HEK293T (cell line): ENCODE data around the gene SERPINE2.

Experiments used
- FOXK2 ChIP-seq: fragments of 450-650 bp; IDR thresholded peaks from 2 replicates; pipeline ENCODE4 v1.6.1; 2016; ENCODE audit warnings: mild to moderate bottlenecking
- FOXM1 ChIP-seq: fragments of 450-650 bp; IDR thresholded peaks from 2 replicates; pipeline ENCODE4 v1.6.1; 2017; ENCODE audit warnings: mild to moderate bottlenecking, borderline replicate concordance
- SP1 ChIP-seq: fragments of 450-650 bp; IDR thresholded peaks from 2 replicates; pipeline ENCODE4 v1.6.1; 2017

GRCh38 chr2:223950448-223951347 is 88.4 kb downstream of the SERPINE2 start:
- TF ChIP-seq FOXK2, result no peak
- TF ChIP-seq FOXM1, result no peak
- TF ChIP-seq SP1, result no peak
